ENCODE measurements around the gene TXNDC11. TPM values are rescaled to one million over a fixed set of nuclear protein-coding genes. Genes with fewer than 3 reads are reported as not detected.

Gene TXNDC11
- total and polyA plus RNA-seq, 3 donors from 2014 or later = 34.4 to 45.3 (median 42.3) TPM

Small RNA genes lying within 50 kb of the gene (small RNA-seq; reads per million reads assigned to genes)
- gene RF00017 = 0 reads per million in 2 donors

Other genes starting within 250 kb of the TXNDC11 start
- 10 to 100 TPM in 1 of 2 donors, 1 to 10 TPM in 1; 9.9 to 13.6 TPM for gene LITAF, start 155.9 kb downstream of the TXNDC11 start, total RNA-seq
- gene LITAF, start 155.9 kb downstream of the TXNDC11 start, polyA plus RNA-seq (ENCODE audit: insufficient read depth, low read depth, low replicate concordance) = 31.5 TPM
- gene SNN, start 74.4 kb downstream of the TXNDC11 start, total RNA-seq = 10 to 100 TPM in 1 of 2 donors, 1 to 10 TPM in 1; 7.0 to 10.3 TPM
- gene SNN, start 74.4 kb downstream of the TXNDC11 start, polyA plus RNA-seq (ENCODE audit: insufficient read depth, low read depth, low replicate concordance) = 10.1 TPM
- gene ZC3H7A, start 54.4 kb upstream of the TXNDC11 start, total RNA-seq = 10 to 100 TPM; 41.4 to 48.8 TPM
- gene ZC3H7A, start 54.4 kb upstream of the TXNDC11 start, polyA plus RNA-seq (ENCODE audit: insufficient read depth, low read depth, low replicate concordance) = 24.6 TPM
- gene RSL1D1, start 108.7 kb upstream of the TXNDC11 start, total RNA-seq = 10 to 100 TPM; 79.3 to 97.6 TPM
- 101 TPM for gene RSL1D1, start 108.7 kb upstream of the TXNDC11 start, polyA plus RNA-seq (ENCODE audit: insufficient read depth, low read depth, low replicate concordance)
- 10 to 100 TPM; 78.5 to 83.9 TPM for gene GSPT1, start 173.1 kb upstream of the TXNDC11 start, total RNA-seq
- 140 TPM for gene GSPT1, start 173.1 kb upstream of the TXNDC11 start, polyA plus RNA-seq (ENCODE audit: insufficient read depth, low read depth, low replicate concordance)
- gene NPIPB2, start 199.2 kb upstream of the TXNDC11 start, total RNA-seq = 10 to 100 TPM; 23.9 to 28.7 TPM
- 30.6 TPM for gene NPIPB2, start 199.2 kb upstream of the TXNDC11 start, polyA plus RNA-seq (ENCODE audit: insufficient read depth, low read depth, low replicate concordance)
- 1 to 10 TPM; 3.2 to 4.3 TPM for gene TNFRSF17, start 222.4 kb upstream of the TXNDC11 start, total RNA-seq
- 5.2 TPM for gene TNFRSF17, start 222.4 kb upstream of the TXNDC11 start, polyA plus RNA-seq (ENCODE audit: insufficient read depth, low read depth, low replicate concordance)
- gene SNX29, start 233.9 kb upstream of the TXNDC11 start, total RNA-seq = 10 to 100 TPM; 30.4 to 40.7 TPM
- gene SNX29, start 233.9 kb upstream of the TXNDC11 start, polyA plus RNA-seq (ENCODE audit: insufficient read depth, low read depth, low replicate concordance) = 19.3 TPM

All from testis (tissue), 3 donors.